H1 (cell line): Measurements from ENCODE around the gene WNT8B. TPM values are rescaled to one million over a fixed set of nuclear protein-coding genes. Genes with fewer than 3 reads are reported as not detected.

Experiments used
- CTCF ChIA-PET: fragments of 300-600 bp; sonication (Branson Sonifier 250); formaldehyde crosslinking; loops from one replicate; lab custom pipeline; 2021; ENCODE audit not compliant: partially characterized antibody; lab: Charles Lee
- POLR2A ChIA-PET: fragments of 300-600 bp; sonication (Branson Sonifier 250); formaldehyde crosslinking; loops from one replicate; lab custom pipeline; 2021; ENCODE audit warnings: inconsistent platforms; ENCODE audit not compliant: partially characterized antibody; lab: Charles Lee
- DNase-seq, 2 experiments: peaks; one replicate each; pipeline versions ENCODE4 v3.0.0 to v3.0.0-alpha.2; 2010 to 2022; ENCODE audit warnings: low spot score in 2 of 2, low read depth in 1 of 2, mixed read lengths in 1 of 2
- FAIRE-seq: peaks from 2 replicates; lab custom pipeline; 2011; peaks lifted over from hg19 to GRCh38; lab: Jason Lieb, UNC
- H2AFZ ChIP-seq: 2 replicates; pipeline ENCODE4 v1.8.1; 2012; ENCODE audit warnings: low read length, inconsistent platforms
- H2AK5ac ChIP-seq: 2 replicates; pipeline ENCODE4 v1.6.1; 2013; ENCODE audit warnings: low read depth, low read length
- H2BK120ac ChIP-seq: replicated peaks from 2 replicates; pipeline ENCODE3; 2013; ENCODE audit warnings: low read depth, low read length, inconsistent platforms
- H2BK12ac ChIP-seq: 2 replicates; pipeline ENCODE4 v1.6.1; 2013; ENCODE audit warnings: low read depth, low read length
- H2BK15ac ChIP-seq: 2 replicates; pipeline ENCODE4 v1.6.1; 2013; ENCODE audit warnings: low read length
- H2BK20ac ChIP-seq: 2 replicates; pipeline ENCODE4 v1.6.1; 2013; ENCODE audit warnings: low read length
- H2BK5ac ChIP-seq: 2 replicates; pipeline ENCODE4 v1.6.1; 2013; ENCODE audit warnings: low read depth, low read length
- H3K14ac ChIP-seq: 2 replicates; pipeline ENCODE4 v1.6.1; 2013; ENCODE audit warnings: inconsistent platforms; ENCODE audit not compliant: insufficient read length
- H3K18ac ChIP-seq: 2 replicates; pipeline ENCODE4 v1.6.1; 2013; ENCODE audit warnings: low read length; ENCODE audit errors: extremely low read depth
- H3K23ac ChIP-seq: 2 replicates; pipeline ENCODE4 v1.6.1; 2013; ENCODE audit warnings: inconsistent platforms; ENCODE audit not compliant: insufficient read length
- H3K23me2 ChIP-seq: 2 replicates; pipeline ENCODE4 v1.6.1; 2013; ENCODE audit warnings: low read depth, low read length
- H3K27ac ChIP-seq: 2 replicates; pipeline ENCODE4 v1.6.1; 2011; ENCODE audit warnings: low read depth, low read length, inconsistent platforms
- H3K27me3 ChIP-seq, 4 experiments: replicated peaks in 1 of 4; 1 replicate in 1 of 4; 2 replicates in 3 of 4; pipeline versions ENCODE4 v1.6.1 to v1.8.1; 2011 to 2013; ENCODE audit warnings: low read length in 3 of 4, mild to moderate bottlenecking in 3 of 4, inconsistent platforms in 2 of 4, mixed read lengths in 2 of 4, moderate library complexity in 1 of 4; ENCODE audit not compliant: control insufficient read depth in 3 of 4, insufficient read depth in 3 of 4; ENCODE audit errors: extremely low read depth in 1 of 4
- H3K36me3 ChIP-seq, 4 experiments: 2 replicates each; pipeline versions ENCODE4 v1.6.1 to v1.8.1; 2011 to 2013; ENCODE audit warnings: mild to moderate bottlenecking in 4 of 4, low read length in 3 of 4, moderate library complexity in 2 of 4, control low read depth in 1 of 4, inconsistent platforms in 1 of 4; ENCODE audit not compliant: insufficient read depth in 4 of 4, control insufficient read depth in 2 of 4
- H3K4ac ChIP-seq: replicated peaks from 2 replicates; pipeline ENCODE3; 2013; ENCODE audit warnings: low read length, low read depth, mixed read lengths, inconsistent platforms; ENCODE audit not compliant: insufficient read length
- H3K4me1 ChIP-seq, 4 experiments: replicated peaks in 1 of 4; 1 replicate in 1 of 4; 2 replicates in 3 of 4; pipeline versions ENCODE4 v1.6.1 to v1.8.1; 2011 to 2013; ENCODE audit warnings: low read length in 3 of 4, inconsistent platforms in 2 of 4, mixed read lengths in 1 of 4; ENCODE audit not compliant: insufficient read depth in 4 of 4, control insufficient read depth in 3 of 4
- H3K4me2 ChIP-seq, 2 experiments: 2 replicates each; pipeline versions ENCODE4 v1.6.1 to v1.8.1; 2011 to 2013; ENCODE audit warnings: low read depth in 2 of 2, low read length in 2 of 2, control low read depth in 1 of 2, inconsistent platforms in 1 of 2, mild to moderate bottlenecking in 1 of 2; ENCODE audit not compliant: insufficient read depth in 1 of 2
- H3K4me3 ChIP-seq, 4 experiments: fragments of 200-600, 300-600 bp in 1 of 4; sonication (generic), shearing (Covaris generic), sonication (Bioruptor Twin) in 1 of 4; 2 replicates each; pipeline versions ENCODE4 v1.5.1 to v1.8.1; 2011 to 2016; ENCODE audit warnings: low read length in 4 of 4, low read depth in 3 of 4, control low read depth in 2 of 4, inconsistent platforms in 2 of 4, mild to moderate bottlenecking in 2 of 4, mixed read lengths in 1 of 4, moderate library complexity in 1 of 4; ENCODE audit not compliant: insufficient read depth in 2 of 4; ENCODE audit errors: extremely low read depth in 1 of 4
- H3K56ac ChIP-seq: replicated peaks from 2 replicates; pipeline ENCODE3; 2013; ENCODE audit warnings: low read depth, mild to moderate bottlenecking, mixed read lengths, low read length, inconsistent platforms; ENCODE audit not compliant: insufficient read length
- H3K79me1 ChIP-seq: 2 replicates; pipeline ENCODE4 v1.6.1; 2013; ENCODE audit warnings: low read depth, low read length, control low read depth
- H3K79me2 ChIP-seq, 2 experiments: 2 replicates each; pipeline versions ENCODE4 v1.6.1 to v1.8.1; 2012 to 2013; ENCODE audit warnings: low read length in 2 of 2, mild to moderate bottlenecking in 2 of 2, inconsistent platforms in 1 of 2; ENCODE audit not compliant: insufficient read depth in 2 of 2, control insufficient read depth in 1 of 2
- H3K9ac ChIP-seq, 4 experiments: replicated peaks in 1 of 4; 1 replicate in 1 of 4; 2 replicates in 3 of 4; pipeline versions ENCODE4 v1.6.1 to v1.8.1; 2011 to 2013; ENCODE audit warnings: low read depth in 3 of 4, low read length in 3 of 4, control low read depth in 2 of 4, mild to moderate bottlenecking in 2 of 4, moderate library complexity in 2 of 4, inconsistent platforms in 1 of 4; ENCODE audit errors: extremely low read depth in 1 of 4
- H3K9me3 ChIP-seq, 2 experiments: 2 replicates each; pipeline versions ENCODE4 v1.6.1 to v1.8.1; 2012 to 2013; ENCODE audit warnings: mild to moderate bottlenecking in 2 of 2, moderate library complexity in 2 of 2, control low read depth in 1 of 2, inconsistent platforms in 1 of 2, low read depth in 1 of 2, low read length in 1 of 2, mixed read lengths in 1 of 2; ENCODE audit not compliant: insufficient read depth in 2 of 2
- H4K20me1 ChIP-seq, 2 experiments: replicated peaks in 1 of 2; 2 replicates each; pipeline versions ENCODE3 to v1.8.1; 2011 to 2013; ENCODE audit warnings: inconsistent platforms in 2 of 2, low read length in 2 of 2, mild to moderate bottlenecking in 1 of 2; ENCODE audit not compliant: insufficient read depth in 2 of 2, control insufficient read depth in 1 of 2
- H4K5ac ChIP-seq: 2 replicates; pipeline ENCODE4 v1.6.1; 2013; ENCODE audit warnings: low read length, low read depth, mixed read lengths, inconsistent platforms; ENCODE audit not compliant: insufficient read length
- H4K8ac ChIP-seq: 2 replicates; pipeline ENCODE4 v1.8.0; 2013; ENCODE audit warnings: mild to moderate bottlenecking, moderate library complexity, low read length, inconsistent platforms; ENCODE audit not compliant: insufficient read depth; ENCODE audit errors: extremely low read depth
- H4K91ac ChIP-seq: replicated peaks from 2 replicates; pipeline ENCODE3; 2013; ENCODE audit warnings: low read length, mixed read lengths, inconsistent platforms; ENCODE audit not compliant: insufficient read length
- BCL11A ChIP-seq, 2 experiments: IDR thresholded peaks; one replicate each; pipeline ENCODE4 v1.6.1; 2011; ENCODE audit warnings: low read depth in 2 of 2, low read length in 2 of 2, mild to moderate bottlenecking in 2 of 2
- BRCA1 ChIP-seq: IDR thresholded peaks from 2 replicates; pipeline ENCODE4 v1.6.1; 2012; ENCODE audit warnings: low read depth, low read length, improper control_type of control experiment
- E2F6 ChIP-seq: IDR thresholded peaks from 2 replicates; pipeline ENCODE4 v1.6.1; 2012; ENCODE audit warnings: inconsistent platforms
- EP300 ChIP-seq, 2 experiments: IDR thresholded peaks; 1 replicate in 1 of 2; 2 replicates in 1 of 2; pipeline ENCODE4 v1.6.1; 2011 to 2012; ENCODE audit warnings: low read depth in 2 of 2, low read length in 2 of 2, mild to moderate bottlenecking in 2 of 2, borderline replicate concordance in 1 of 2, inconsistent platforms in 1 of 2, moderate library complexity in 1 of 2
- HDAC6 ChIP-seq: IDR thresholded peaks from one replicate; pipeline ENCODE4 v1.7.1; 2012; ENCODE audit warnings: low read depth, mild to moderate bottlenecking, inconsistent platforms, low read length, moderate library complexity
- JUND ChIP-seq: IDR thresholded peaks from 2 replicates; pipeline ENCODE4 v1.6.1; 2011; ENCODE audit warnings: mild to moderate bottlenecking, improper control_type of control experiment, low read length
- KDM5A ChIP-seq: fragments of 200-600 bp; IDR thresholded peaks from 2 replicates; pipeline ENCODE4 v1.7.1; 2012; ENCODE audit warnings: mild to moderate bottlenecking, low read length, inconsistent platforms, mixed read lengths
- MAFK ChIP-seq: IDR thresholded peaks from 2 replicates; pipeline ENCODE4 v1.6.1; 2012; ENCODE audit warnings: low read depth, mild to moderate bottlenecking, improper control_type of control experiment, low read length
- SAP30 ChIP-seq: fragments of 300-600 bp; sonication (generic); IDR thresholded peaks from 2 replicates; pipeline ENCODE4 v1.7.1; 2012; ENCODE audit warnings: low read length, moderate library complexity, mild to moderate bottlenecking, inconsistent platforms; ENCODE audit not compliant: insufficient read depth, insufficient replicate concordance
- SIX5 ChIP-seq: IDR thresholded peaks from 2 replicates; pipeline ENCODE4 v1.6.1; 2011; ENCODE audit warnings: mild to moderate bottlenecking, low read depth, low read length
- SP1 ChIP-seq: IDR thresholded peaks from 2 replicates; pipeline ENCODE4 v1.6.1; 2011; ENCODE audit warnings: low read depth, low read length
- USF2 ChIP-seq: IDR thresholded peaks from 2 replicates; pipeline ENCODE4 v1.6.1; 2011; ENCODE audit warnings: low read length, improper control_type of control experiment
- WGBS, 2 experiments: shearing (Covaris generic) in 1 of 2; methylation state at CpG; one replicate each; pipeline versions ENCODE4 v1.1.6 to v1.1.7; 2013 to 2015; ENCODE audit warnings: low lambda C conversion rate in 2 of 2, mixed read lengths in 2 of 2, inconsistent platforms in 1 of 2, low coverage in 1 of 2, missing lambda C conversion rate in 1 of 2; ENCODE audit not compliant: insufficient replicate concordance in 2 of 2, insufficient coverage in 1 of 2, insufficient read length in 1 of 2; ENCODE audit errors: extremely low coverage in 1 of 2, missing lambda C conversion rate in 1 of 2; 5-methylcytosine and 5-hydroxymethylcytosine counted together
- polyA plus RNA-seq, 7 experiments: library from polyadenylated mRNA; depleted of rRNA in 3 of 7; stranded (reverse) in 5 of 7; unstranded in 2 of 7; fragments of >200 nt in 5 of 7; fragments of 200-250 nt in 2 of 7; gene quantifications; 1 replicate in 5 of 7; 2 replicates in 1 of 7; 4 replicates in 1 of 7; pipeline versions ENCODE4 v1.2.1 to v1.2.3, GENCODE V29; 2011 to 2013; ENCODE audit warnings: missing spikeins in 2 of 7, mixed read lengths in 2 of 7
- total RNA-seq: library from RNA; stranded (reverse); fragmentation: NEBNext Ultra II Directional; extraction: Animal tissue kit (Norgen Biotek cat#: 25700); gene quantifications from 2 replicates; pipeline ENCODE4 v1.2.1, GENCODE V29; 2021

Gene WNT8B
- total and polyA plus RNA-seq, 2 of the 8 experiments (the other 6 are each of a cell fraction or from before 2014, with no cell fraction given) = 0.20 to 0.67 TPM

GRCh38 chr10:100522945-100523344, 60.1 kb downstream of the WNT8B start:
- H3K36me3 ChIP-seq = peaks cover 7 to 35% (median 14%) of the 10 kb centered on the region in 4 experiments
- ChIA-PET CTCF (interaction anchor here (1.2 to 9.8 kb wide), 8 partner anchors 13 to 356 kb away, joined by 3 to 84 read pairs (median 4); partner anchors contain the start of gene HIF1AN), POLR2A (interaction anchor here (0.9 to 1.8 kb wide), 4 partner anchors 12 to 34 kb away, joined by 3 to 5 read pairs (median 4); partner anchors contain the start of gene HIF1AN)
- H2BK20ac ChIP-seq = no peak overlapping the region
- no peak overlapping the region for H2BK5ac ChIP-seq
- H2BK120ac ChIP-seq = no peak overlapping the region
- H4K91ac ChIP-seq = no peak overlapping the region
- no peak overlapping the region for H3K4ac ChIP-seq
- H4K8ac ChIP-seq = no peak overlapping the region
- H3K4me2 ChIP-seq = no peak overlapping the region
- H3K9me3 ChIP-seq = no peaks in the 10 kb centered on the region
- no peak overlapping the region for H3K18ac ChIP-seq
- no peak overlapping the region for H2AK5ac ChIP-seq
- H3K4me3 ChIP-seq = no peak overlapping the region
- no peaks in the 10 kb centered on the region for H3K79me1 ChIP-seq
- peaks cover 0 to 3% (median under 1%) of the 10 kb centered on the region in 4 experiments; a peak in 2 of 7 replicates for H3K4me1 ChIP-seq
- no peaks in the 10 kb centered on the region for H3K79me2 ChIP-seq
- no peak overlapping the region for H3K23ac ChIP-seq
- no peak overlapping the region for H2BK12ac ChIP-seq
- H2AFZ ChIP-seq = no peak overlapping the region
- 88% methylated on average over 9 of the region's 9 CpGs; no CpG with 5 or more reads in 1 of the 2 experiments for WGBS, 2 experiments
- peaks cover 8% of the 10 kb centered on the region for H3K23me2 ChIP-seq
- no peak overlapping the region for H3K27ac ChIP-seq
- no peak overlapping the region for H3K9ac ChIP-seq
- no peak overlapping the region for H4K5ac ChIP-seq
- no peak overlapping the region for H2BK15ac ChIP-seq
- peaks cover 0 to 2% of the 10 kb centered on the region in 2 experiments for H4K20me1 ChIP-seq
- peaks cover 2 to 21% (median 15%) of the 10 kb centered on the region in 4 experiments; a peak in 6 of 7 replicates for H3K27me3 ChIP-seq
- DNase-seq = no peak
- H3K14ac ChIP-seq = no peak overlapping the region
- H3K56ac ChIP-seq = no peak overlapping the region
- FAIRE-seq = no peak
- TF ChIP-seq SAP30 = no peak
- no peak for TF ChIP-seq JUND
- no peak for TF ChIP-seq EP300 (IDR thresholded peaks at IDR 0.05; ENCODE audit: borderline replicate concordance in 1 of 2, low read depth in 2 of 2, low read length in 2 of 2)
- TF ChIP-seq HDAC6 = no peak
- TF ChIP-seq BCL11A (IDR thresholded peaks at IDR 0.05; ENCODE audit: low read depth in 2 of 2, low read length in 2 of 2) = no peak
- no peak for TF ChIP-seq BRCA1
- no peak for TF ChIP-seq E2F6
- TF ChIP-seq MAFK = no peak
- no peak for TF ChIP-seq KDM5A
- no peak for TF ChIP-seq SP1
- TF ChIP-seq USF2 = no peak
- no peak for TF ChIP-seq SIX5
